IMR-90 (cell line): ENCODE measurements around the gene KLF13.
A peak's percentile ranks its signal among the peaks of the same experiment; 100 is the strongest.

Source experiments
- BHLHE40 ChIP-seq: fragments of 150-350 bp; IDR thresholded peaks from 2 replicates; pipeline ENCODE4 v1.6.1; 2016; ENCODE audit warnings: mild to moderate bottlenecking, low read depth, low read length
- CEBPB ChIP-seq: IDR thresholded peaks from 2 replicates; pipeline ENCODE4 v1.6.1; 2012; ENCODE audit warnings: low read depth, low read length, improper control_type of control experiment
- CTCF ChIP-seq: conservative IDR thresholded peaks from 2 replicates; pipeline ENCODE4 v1.5.1; 2012; ENCODE audit warnings: mild to moderate bottlenecking, low read depth, low read length, improper control_type of control experiment
- ELK1 ChIP-seq: fragments of 150-350 bp; IDR thresholded peaks from 2 replicates; pipeline ENCODE4 v1.6.1; 2016; ENCODE audit warnings: low read depth, mild to moderate bottlenecking, low read length, moderate library complexity, borderline replicate concordance
- FOS ChIP-seq: fragments of 150-350 bp; IDR thresholded peaks from 2 replicates; pipeline ENCODE4 v1.6.1; 2016; ENCODE audit warnings: low read depth, low read length
- MAFK ChIP-seq: IDR thresholded peaks from 2 replicates; pipeline ENCODE4 v1.6.1; 2012; ENCODE audit warnings: low read depth, low read length, improper control_type of control experiment
- MAZ ChIP-seq: IDR thresholded peaks from 2 replicates; pipeline ENCODE4 v1.6.1; 2012; ENCODE audit warnings: low read depth, mild to moderate bottlenecking, low read length, improper control_type of control experiment, moderate library complexity, borderline replicate concordance
- MXI1 ChIP-seq: IDR thresholded peaks from 2 replicates; pipeline ENCODE4 v1.6.1; 2012; ENCODE audit warnings: low read depth, mild to moderate bottlenecking, low read length, moderate library complexity, borderline replicate concordance
- NFE2L2 ChIP-seq: fragments of 150-350 bp; IDR thresholded peaks from 2 replicates; pipeline ENCODE4 v1.6.1; 2016; ENCODE audit warnings: low read depth, mild to moderate bottlenecking, low read length
- POLR2A ChIP-seq: IDR thresholded peaks from 2 replicates; pipeline ENCODE4 v1.6.1; 2012; ENCODE audit warnings: mild to moderate bottlenecking, low read depth, low read length
- RAD21 ChIP-seq: IDR thresholded peaks from 2 replicates; pipeline ENCODE4 v1.6.1; 2012; ENCODE audit warnings: low read length, improper control_type of control experiment
- RCOR1 ChIP-seq: IDR thresholded peaks from 2 replicates; pipeline ENCODE4 v1.6.1; 2012; ENCODE audit warnings: mild to moderate bottlenecking, low read length, improper control_type of control experiment; ENCODE audit not compliant: insufficient replicate concordance

- TF ChIP-seq POLR2A, result no peak
- TF ChIP-seq CTCF, result peak; percentile 45
- TF ChIP-seq RAD21, result peak; percentile 51
- no peak for TF ChIP-seq MAFK
- peak; percentile 88 for TF ChIP-seq CEBPB
- TF ChIP-seq MXI1, result 0 out of 2 replicates have a peak, but pooled peaks have one; percentile 44
- TF ChIP-seq FOS, result no peak
- TF ChIP-seq MAZ, result no peak; the same call in 1 of the 2 replicates
- TF ChIP-seq RCOR1, result no peak
- TF ChIP-seq BHLHE40, result no peak
- TF ChIP-seq NFE2L2, result no peak
- TF ChIP-seq ELK1, result no peak
Measured at GRCh38 chr15:31365655-31366127, 39.1 kb downstream of the KLF13 start.
